HG03442 (cell line): ENCODE results near the gene TNFAIP6.
A peak's percentile ranks its signal among the peaks of the same experiment; 100 is the strongest.
"Not testable (repeated sequence)": the region's sequence is repeated elsewhere in the genome, so short reads cannot be mapped to it uniquely, and the experiment has no call there.

Experiments
- ATAC-seq: cut with Tn5 transposase; IDR thresholded peaks from one replicate; pipeline ENCODE4 v1.9.1; 2021; ENCODE audit warnings: mild to moderate bottlenecking, moderate library complexity; ENCODE audit not compliant: unreplicated experiment

Gene TNFAIP6

DNA sequence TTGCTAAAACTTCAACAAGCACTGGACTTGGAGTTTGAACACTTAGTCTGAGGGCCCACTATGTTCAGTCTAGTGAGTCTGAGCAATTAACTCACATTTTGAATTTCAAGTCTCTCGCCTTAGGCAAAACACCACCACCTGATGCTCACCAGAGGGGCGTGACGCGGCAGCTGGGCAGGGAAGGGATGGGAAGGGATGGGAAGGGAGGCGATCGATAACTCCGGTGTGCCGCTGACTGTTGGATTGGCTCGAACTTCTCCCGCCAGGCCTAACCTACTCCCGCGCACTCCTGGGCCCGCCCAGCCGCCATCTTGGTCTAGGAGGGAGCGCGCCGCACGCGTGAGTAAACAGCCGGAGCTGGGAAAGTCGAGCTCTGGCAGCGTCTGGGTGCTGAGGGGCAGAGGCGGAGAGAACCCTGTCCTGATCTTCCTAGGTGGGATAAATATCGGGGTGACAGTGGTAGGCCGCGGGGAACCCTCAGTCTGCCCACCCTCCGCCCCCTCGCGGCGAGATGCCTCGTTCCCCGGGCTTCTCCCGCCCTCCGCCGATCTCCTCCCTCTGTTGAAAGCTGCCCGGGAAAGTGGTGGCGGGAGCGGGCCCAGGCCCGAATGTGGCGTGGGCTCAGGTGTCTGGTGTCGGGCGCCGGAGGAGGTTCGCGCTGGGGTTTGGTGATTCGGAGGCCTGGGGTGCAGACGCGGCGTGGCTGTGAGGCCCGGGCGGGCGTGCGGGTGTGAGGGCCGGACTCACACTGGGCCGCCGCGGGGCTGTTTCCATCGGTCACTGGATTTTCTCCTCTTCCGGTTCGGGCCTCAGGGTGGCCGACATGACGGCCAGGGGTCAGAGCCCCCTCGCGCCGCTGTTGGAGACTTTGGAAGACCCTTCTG lies 52.5 kb downstream of the TNFAIP6 start, which contains the start of gene RIF1:
Gene RIF1 (plus strand): TSS at position 302 of the 884 bp plus-strand sequence. CDS start 522 bp downstream, at position 824.
- ATAC-seq = peak; percentile 94

DNA sequence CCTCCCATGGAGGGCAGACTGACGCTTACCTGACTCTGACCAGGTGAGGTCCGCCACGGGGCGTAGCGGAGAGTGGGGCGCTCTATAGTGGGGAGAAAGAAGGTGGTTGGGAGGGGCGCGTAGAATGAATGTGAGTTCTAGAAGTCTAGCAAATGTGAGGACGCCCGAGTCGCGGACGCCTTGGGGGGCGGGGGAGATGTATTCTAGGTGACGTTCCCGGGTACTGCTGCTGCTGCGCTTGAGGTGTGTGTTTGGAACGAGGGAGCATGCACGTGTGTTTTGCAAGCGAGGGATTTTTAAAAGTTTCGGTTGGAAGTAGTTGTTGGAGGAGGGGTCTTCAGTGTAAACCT lies 53.1 kb downstream of the TNFAIP6 start:
- ATAC-seq = peak; percentile 29

DNA sequence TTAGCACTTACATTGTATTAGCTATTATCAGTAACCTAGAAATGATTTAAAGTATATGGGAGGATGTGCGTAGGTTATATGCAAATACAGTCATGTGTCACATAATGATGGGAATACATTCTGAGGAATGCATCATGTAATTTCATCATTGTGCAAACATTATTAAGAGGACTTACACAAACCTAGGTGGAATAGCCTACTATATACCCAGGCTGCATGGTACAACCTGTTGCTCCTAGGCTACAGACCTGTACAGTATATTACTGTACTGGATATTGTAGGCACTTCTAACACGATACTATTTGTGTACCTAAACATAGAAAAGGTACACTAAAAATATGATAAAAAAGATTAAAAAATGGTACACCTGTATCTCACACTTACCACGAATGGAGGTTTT lies 60.3 kb downstream of the TNFAIP6 start:
- no peak for ATAC-seq

DNA sequence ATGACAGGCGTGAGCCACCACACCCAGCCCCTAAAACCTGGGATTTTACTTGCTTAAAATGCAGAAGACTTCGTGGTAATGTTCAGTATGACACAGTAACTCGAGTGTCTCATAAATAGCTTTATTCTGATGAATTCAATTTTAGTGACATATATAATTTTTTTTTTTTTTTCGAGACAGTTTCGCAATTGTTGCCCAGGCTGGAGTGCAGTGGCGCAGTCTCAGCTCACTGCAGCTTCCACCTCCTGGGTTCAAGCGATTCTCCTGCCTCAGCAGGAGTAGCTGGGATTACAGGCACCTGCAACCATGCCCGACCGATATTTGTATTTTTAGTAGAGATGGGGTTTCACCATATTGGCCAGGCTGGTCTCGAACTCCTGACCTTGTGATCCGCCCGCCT lies 64.3 kb downstream of the TNFAIP6 start:
- not testable (repeated sequence) for ATAC-seq

DNA sequence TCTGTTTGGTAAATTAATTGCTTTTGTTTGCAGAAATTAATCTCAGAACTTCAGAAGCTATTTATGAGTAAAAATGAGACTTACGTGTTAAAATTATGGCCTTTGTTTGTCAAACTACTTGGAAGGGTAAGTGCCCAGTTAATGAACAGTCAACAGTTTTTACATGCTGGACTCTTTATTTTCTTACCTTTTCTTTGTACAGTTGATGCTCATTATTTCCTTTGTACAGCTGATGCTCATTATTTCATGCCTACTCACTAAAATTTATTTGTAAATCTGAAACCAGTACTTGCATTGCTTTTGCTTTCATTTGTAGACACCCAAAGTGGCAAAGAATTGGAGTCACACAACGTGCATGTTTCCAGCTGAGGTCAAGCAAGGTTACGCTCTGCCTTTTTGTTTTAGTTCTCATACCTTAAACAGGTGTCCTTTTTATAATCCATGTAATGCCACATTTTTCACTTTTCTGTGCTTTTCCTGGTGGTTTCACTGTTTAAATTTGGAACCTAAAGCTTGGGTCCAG lies 65.6 kb downstream of the TNFAIP6 start:
- peak; percentile 80 for ATAC-seq

DNA sequence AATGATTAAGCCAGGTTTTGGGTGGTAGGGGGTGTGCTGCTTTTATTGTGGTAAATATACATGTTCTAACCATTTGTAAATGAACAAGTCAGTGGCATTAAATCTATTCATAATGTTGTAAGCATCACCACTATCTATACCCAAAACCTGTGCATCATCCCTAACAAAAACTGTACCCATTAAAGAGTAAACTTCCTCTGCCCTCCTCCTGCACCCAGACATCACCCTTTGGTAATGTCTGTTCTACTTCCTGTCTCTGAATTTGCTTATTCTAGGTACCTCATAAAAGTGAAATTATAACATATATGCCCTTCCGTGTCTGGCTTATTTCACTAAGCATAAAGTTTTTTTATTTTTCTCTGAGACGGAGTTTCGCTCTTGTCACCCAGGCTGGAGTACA lies 66.4 kb downstream of the TNFAIP6 start:
- ATAC-seq = no peak
